Measurements from ENCODE around the gene TM9SF1. TPM values are rescaled to one million over a fixed set of nuclear protein-coding genes. Genes with fewer than 3 reads are reported as not detected.

Gene TM9SF1
- total and polyA plus RNA-seq, 2 of the 13 experiments (the other 11 are each of a cell fraction or from before 2014, with no cell fraction given) = 83.2 to 110 TPM

GRCh38 chr14:24235804-24236688, 40.8 kb upstream of the TM9SF1 start (continued):
- TF ChIP-seq ZBTB2 (CRISPR knock-in tag; IDR thresholded peaks at IDR 0.05; ENCODE audit: low read depth) (0 out of 2 replicates have a peak, but pooled peaks have one; percentile 31), YY1 (IDR thresholded peaks at IDR 0.05; ENCODE audit: insufficient read depth, insufficient replicate concordance, low read depth, low read length) (no peak), ZNF704 (CRISPR knock-in tag; IDR thresholded peaks at IDR 0.05; ENCODE audit: borderline replicate concordance) (no peak), KLF13 (CRISPR knock-in tag; IDR thresholded peaks at IDR 0.05) (no peak), NONO (IDR thresholded peaks at IDR 0.05) (no peak), NONO (CRISPR knock-in tag; conservative IDR thresholded peaks at IDR 0.05) (0 out of 2 replicates have a peak, but pooled peaks have one; percentile 27), ZNF816 (CRISPR knock-in tag; IDR thresholded peaks at IDR 0.05; ENCODE audit: borderline replicate concordance) (0 out of 2 replicates have a peak, but pooled peaks have one; percentile 47), ZNF180 (CRISPR knock-in tag; IDR thresholded peaks at IDR 0.05; ENCODE audit: borderline replicate concordance, low read depth) (no peak), JUNB (CRISPR knock-in tag; IDR thresholded peaks at IDR 0.05; ENCODE audit: borderline replicate concordance) (0 out of 2 replicates have a peak, but pooled peaks have one; percentile 60), ATF7 (IDR thresholded peaks at IDR 0.05) (no peak), ATF7 (CRISPR knock-in tag; IDR thresholded peaks at IDR 0.05) (no peak), ZNF101 (CRISPR knock-in tag; IDR thresholded peaks at IDR 0.05; ENCODE audit: borderline replicate concordance, low read depth) (no peak), ZNF598 (CRISPR knock-in tag; IDR thresholded peaks at IDR 0.05; ENCODE audit: borderline replicate concordance) (no peak), HOXA9 (CRISPR knock-in tag; IDR thresholded peaks at IDR 0.05; ENCODE audit: borderline replicate concordance) (peak; percentile 53; the same call in 1 of the 2 replicates)
